Measurements from ENCODE around the gene NDUFB2.

The NDUFB2 gene

GRCh38 chr7:140697447-140698143, 1.1 kb downstream of the NDUFB2 start:
- H2BK120ac ChIP-seq (ENCODE audit: insufficient read depth, low read length, poor library complexity), result no peak overlapping the region
- peak overlapping the region; percentile 60 for H3K4me2 ChIP-seq (ENCODE audit: low read length)
- no peaks in the 10 kb centered on the region for H3K9me3 ChIP-seq (ENCODE audit: insufficient read depth, low read depth, low read length)
- peaks cover 15% of the 10 kb centered on the region for H3K79me2 ChIP-seq (ENCODE audit: control insufficient read depth, insufficient read depth, low read length, poor library complexity)
- peaks cover 5 to 8% of the 10 kb centered on the region in 2 experiments for H3K4me1 ChIP-seq (ENCODE audit: control insufficient read depth in 1 of 2, insufficient read depth in 2 of 2, low read length in 2 of 2)
- H3K4ac ChIP-seq (ENCODE audit: low read depth, low read length), result peak overlapping the region; percentile 89
- H3K27me3 ChIP-seq (ENCODE audit: insufficient read depth, low read length), result no peaks in the 10 kb centered on the region
- no peak overlapping the region for H2BK5ac ChIP-seq (ENCODE audit: low read depth, low read length, poor library complexity)
- no peak overlapping the region for H2AK5ac ChIP-seq (ENCODE audit: low read length)
- H4K12ac ChIP-seq (ENCODE audit: low read depth, low read length), result peak overlapping the region; percentile 99
- H3K36me3 ChIP-seq (ENCODE audit: control insufficient read depth in 1 of 2, insufficient read depth in 2 of 2, low read length in 2 of 2), result peaks cover 0 to 5% of the 10 kb centered on the region in 2 experiments
- no peak overlapping the region for H2BK12ac ChIP-seq (ENCODE audit: low read length)
- H3K4me3 ChIP-seq (ENCODE audit: low read depth, low read length), result peak overlapping the region; percentile 94
- H3K27ac ChIP-seq (ENCODE audit: low read depth, low read length), result peak overlapping the region; percentile 94
- peak overlapping the region; percentile 100 for H3K18ac ChIP-seq (ENCODE audit: low read length)
- H3K9ac ChIP-seq (ENCODE audit: low read length), result peak overlapping the region; percentile 10
- WGBS (ENCODE audit: extremely low coverage, insufficient coverage, insufficient read length), result no CpG with 5 or more reads among the region's 24 CpGs
- H4K91ac ChIP-seq (ENCODE audit: low read depth, low read length), result peak overlapping the region; percentile 95
- H3K79me1 ChIP-seq (ENCODE audit: low read length), result peaks cover 12% of the 10 kb centered on the region
- H3K14ac ChIP-seq (ENCODE audit: low read length), result peak overlapping the region; percentile 81
- peak overlapping the region; percentile 99 for H4K8ac ChIP-seq (ENCODE audit: low read depth, low read length)
- no peak overlapping the region for H3K23ac ChIP-seq (ENCODE audit: low read length)
- H2AFZ ChIP-seq (ENCODE audit: insufficient read depth, low read length, poor library complexity), result peak overlapping the region; percentile 99
- no peak for DNase-seq

- H2BK12ac ChIP-seq (ENCODE audit: low read length), result no peak overlapping the region
- H3K79me2 ChIP-seq (ENCODE audit: control insufficient read depth, insufficient read depth, low read length, poor library complexity), result peaks cover 15% of the 10 kb centered on the region
- H3K4ac ChIP-seq (ENCODE audit: low read depth, low read length), result peak overlapping the region; percentile 93
- H3K23ac ChIP-seq (ENCODE audit: low read length), result no peak overlapping the region
- no peak overlapping the region for H4K91ac ChIP-seq (ENCODE audit: low read depth, low read length)
- no peak overlapping the region for H3K4me2 ChIP-seq (ENCODE audit: low read length)
- no peak overlapping the region for H3K9ac ChIP-seq (ENCODE audit: low read length)
- H4K8ac ChIP-seq (ENCODE audit: low read depth, low read length), result no peak overlapping the region
- no peak overlapping the region for H2BK5ac ChIP-seq (ENCODE audit: low read depth, low read length, poor library complexity)
- no peak overlapping the region for H2BK120ac ChIP-seq (ENCODE audit: insufficient read depth, low read length, poor library complexity)
- peaks cover 0 to 9% of the 10 kb centered on the region in 2 experiments for H3K36me3 ChIP-seq (ENCODE audit: control insufficient read depth in 1 of 2, insufficient read depth in 2 of 2, low read length in 2 of 2)
- H2AK5ac ChIP-seq (ENCODE audit: low read length), result no peak overlapping the region
- no peak overlapping the region for H3K4me3 ChIP-seq (ENCODE audit: low read depth, low read length)
- no peak for DNase-seq
- H3K79me1 ChIP-seq (ENCODE audit: low read length), result peaks cover 12% of the 10 kb centered on the region
- H3K27me3 ChIP-seq (ENCODE audit: insufficient read depth, low read length), result no peaks in the 10 kb centered on the region
- H4K12ac ChIP-seq (ENCODE audit: low read depth, low read length), result no peak overlapping the region
- no peak overlapping the region for H3K27ac ChIP-seq (ENCODE audit: low read depth, low read length)
- H3K14ac ChIP-seq (ENCODE audit: low read length), result no peak overlapping the region
- no peaks in the 10 kb centered on the region for H3K9me3 ChIP-seq (ENCODE audit: insufficient read depth, low read depth, low read length)
- peaks cover 5 to 8% of the 10 kb centered on the region in 2 experiments for H3K4me1 ChIP-seq (ENCODE audit: control insufficient read depth in 1 of 2, insufficient read depth in 2 of 2, low read length in 2 of 2)
- no peak overlapping the region for H2AFZ ChIP-seq (ENCODE audit: insufficient read depth, low read length, poor library complexity)
- no peak overlapping the region for H3K18ac ChIP-seq (ENCODE audit: low read length)
- 100% methylated on average over 3 of the region's 8 CpGs for WGBS (ENCODE audit: extremely low coverage, insufficient coverage, insufficient read length)
These were observed 2.0 kb downstream of the NDUFB2 start for GRCh38 chr7:140698477-140698876.

- H3K4ac ChIP-seq (ENCODE audit: low read depth, low read length), result no peak overlapping the region
- H2AFZ ChIP-seq (ENCODE audit: insufficient read depth, low read length, poor library complexity), result no peak overlapping the region
- no peak overlapping the region for H4K8ac ChIP-seq (ENCODE audit: low read depth, low read length)
- no peak overlapping the region for H2BK12ac ChIP-seq (ENCODE audit: low read length)
- H2BK120ac ChIP-seq (ENCODE audit: insufficient read depth, low read length, poor library complexity), result no peak overlapping the region
- H3K36me3 ChIP-seq (ENCODE audit: control insufficient read depth in 1 of 2, insufficient read depth in 2 of 2, low read length in 2 of 2), result peaks cover 14% of the 10 kb centered on the region in 2 experiments
- no peak overlapping the region for H3K4me2 ChIP-seq (ENCODE audit: low read length)
- no peak overlapping the region for H2BK5ac ChIP-seq (ENCODE audit: low read depth, low read length, poor library complexity)
- H3K27ac ChIP-seq (ENCODE audit: low read depth, low read length), result no peak overlapping the region
- H3K18ac ChIP-seq (ENCODE audit: low read length), result no peak overlapping the region
- WGBS (ENCODE audit: extremely low coverage, insufficient coverage, insufficient read length), result no CpG with 5 or more reads among the region's 10 CpGs
- no peak overlapping the region for H4K91ac ChIP-seq (ENCODE audit: low read depth, low read length)
- no peak overlapping the region for H4K12ac ChIP-seq (ENCODE audit: low read depth, low read length)
- no peak overlapping the region for H3K23ac ChIP-seq (ENCODE audit: low read length)
- no peaks in the 10 kb centered on the region for H3K27me3 ChIP-seq (ENCODE audit: insufficient read depth, low read length)
- H3K9me3 ChIP-seq (ENCODE audit: insufficient read depth, low read depth, low read length), result no peaks in the 10 kb centered on the region
- H3K9ac ChIP-seq (ENCODE audit: low read length), result no peak overlapping the region
- no peak overlapping the region for H2AK5ac ChIP-seq (ENCODE audit: low read length)
- H3K79me2 ChIP-seq (ENCODE audit: control insufficient read depth, insufficient read depth, low read length, poor library complexity), result peaks cover 4% of the 10 kb centered on the region
- H3K14ac ChIP-seq (ENCODE audit: low read length), result no peak overlapping the region
- H3K4me3 ChIP-seq (ENCODE audit: low read depth, low read length), result no peak overlapping the region
- DNase-seq, result peak in 1 of 2 donors; percentile 26
- peaks cover under 1 to 1% of the 10 kb centered on the region in 2 experiments for H3K4me1 ChIP-seq (ENCODE audit: control insufficient read depth in 1 of 2, insufficient read depth in 2 of 2, low read length in 2 of 2)
- H3K79me1 ChIP-seq (ENCODE audit: low read length), result no peaks in the 10 kb centered on the region
These were observed 6.3 kb downstream of the NDUFB2 start for GRCh38 chr7:140702774-140703173.

GRCh38 chr7:140704205-140704604, 7.7 kb downstream of the NDUFB2 start:
- Histone ChIP-seq H3K36me3 (ENCODE audit: control insufficient read depth in 1 of 2, insufficient read depth in 2 of 2, low read length in 2 of 2) (peaks cover 14% of the 10 kb centered on the region in 2 experiments), H3K9me3 (ENCODE audit: insufficient read depth, low read depth, low read length) (no peaks in the 10 kb centered on the region), H3K4me2 (ENCODE audit: low read length) (no peak overlapping the region), H2AK5ac (ENCODE audit: low read length) (no peak overlapping the region), H2BK120ac (ENCODE audit: insufficient read depth, low read length, poor library complexity) (no peak overlapping the region), H3K18ac (ENCODE audit: low read length) (no peak overlapping the region), H3K79me1 (ENCODE audit: low read length) (no peaks in the 10 kb centered on the region), H3K4ac (ENCODE audit: low read depth, low read length) (no peak overlapping the region), H3K27me3 (ENCODE audit: insufficient read depth, low read length) (no peaks in the 10 kb centered on the region), H4K12ac (ENCODE audit: low read depth, low read length) (no peak overlapping the region), H3K14ac (ENCODE audit: low read length) (no peak overlapping the region), H3K4me3 (ENCODE audit: low read depth, low read length) (no peak overlapping the region), H3K9ac (ENCODE audit: low read length) (no peak overlapping the region), H3K4me1 (ENCODE audit: control insufficient read depth in 1 of 2, insufficient read depth in 2 of 2, low read length in 2 of 2) (no peaks in the 10 kb centered on the region), H3K79me2 (ENCODE audit: control insufficient read depth, insufficient read depth, low read length, poor library complexity) (peaks cover 2% of the 10 kb centered on the region), H3K27ac (ENCODE audit: low read depth, low read length) (no peak overlapping the region), H4K8ac (ENCODE audit: low read depth, low read length) (no peak overlapping the region), H4K91ac (ENCODE audit: low read depth, low read length) (no peak overlapping the region), H3K23ac (ENCODE audit: low read length) (no peak overlapping the region), H2BK5ac (ENCODE audit: low read depth, low read length, poor library complexity) (no peak overlapping the region), H2AFZ (ENCODE audit: insufficient read depth, low read length, poor library complexity) (no peak overlapping the region), H2BK12ac (ENCODE audit: low read length) (no peak overlapping the region)
- WGBS (ENCODE audit: extremely low coverage, insufficient coverage, insufficient read length), result no CpG with 5 or more reads among the region's 2 CpGs
- no peak for DNase-seq

All from trophoblast cell (in vitro differentiated cells and primary cell).